Measurements from ENCODE around the gene NR2E1.

Gene NR2E1

GRCh38 chr6:108236791-108237190, 71.0 kb downstream of the NR2E1 start:
- Histone ChIP-seq H3K4me1 (ENCODE audit: control insufficient read depth in 1 of 2, insufficient read depth in 1 of 2, low read depth in 1 of 2, low read length in 1 of 2) (peaks cover 9 to 12% of the 10 kb centered on the region in 2 experiments), H3K27me3 (no peaks in the 10 kb centered on the region), H3K27ac (no peak overlapping the region), H3K36me3 (peaks cover 16% of the 10 kb centered on the region), H3K4me3 (ENCODE audit: low read depth in 1 of 2, low read length in 1 of 2) (no peak overlapping the region), H3K9me3 (no peaks in the 10 kb centered on the region)
- TF ChIP-seq, protein P1, sequence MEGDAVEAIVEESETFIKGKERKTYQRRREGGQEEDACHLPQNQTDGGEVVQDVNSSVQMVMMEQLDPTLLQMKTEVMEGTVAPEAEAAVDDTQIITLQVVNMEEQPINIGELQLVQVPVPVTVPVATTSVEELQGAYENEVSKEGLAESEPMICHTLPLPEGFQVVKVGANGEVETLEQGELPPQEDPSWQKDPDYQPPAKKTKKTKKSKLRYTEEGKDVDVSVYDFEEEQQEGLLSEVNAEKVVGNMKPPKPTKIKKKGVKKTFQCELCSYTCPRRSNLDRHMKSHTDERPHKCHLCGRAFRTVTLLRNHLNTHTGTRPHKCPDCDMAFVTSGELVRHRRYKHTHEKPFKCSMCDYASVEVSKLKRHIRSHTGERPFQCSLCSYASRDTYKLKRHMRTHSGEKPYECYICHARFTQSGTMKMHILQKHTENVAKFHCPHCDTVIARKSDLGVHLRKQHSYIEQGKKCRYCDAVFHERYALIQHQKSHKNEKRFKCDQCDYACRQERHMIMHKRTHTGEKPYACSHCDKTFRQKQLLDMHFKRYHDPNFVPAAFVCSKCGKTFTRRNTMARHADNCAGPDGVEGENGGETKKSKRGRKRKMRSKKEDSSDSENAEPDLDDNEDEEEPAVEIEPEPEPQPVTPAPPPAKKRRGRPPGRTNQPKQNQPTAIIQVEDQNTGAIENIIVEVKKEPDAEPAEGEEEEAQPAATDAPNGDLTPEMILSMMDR (IDR thresholded peaks at IDR 0.05): no peak

DNA sequence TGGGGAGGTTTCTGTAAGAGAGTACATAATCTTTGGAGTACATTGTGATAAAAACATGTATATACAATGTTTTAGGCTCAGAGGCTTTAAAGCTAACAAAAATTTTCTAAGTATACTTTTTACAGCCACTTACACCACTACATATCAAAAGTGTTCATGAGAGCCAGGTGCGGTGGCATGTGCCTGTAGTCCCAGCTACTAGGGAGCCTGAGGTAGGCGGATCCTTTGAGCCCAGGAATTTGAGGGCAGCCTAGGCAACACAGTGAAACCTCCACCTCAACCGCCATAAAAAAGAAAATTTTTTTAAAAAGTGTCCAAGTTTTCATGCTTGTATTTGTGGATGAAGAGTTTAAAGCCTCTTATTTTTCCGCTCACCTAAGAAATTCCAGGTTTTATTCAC, 72.5 kb downstream of the NR2E1 start:
- no peak overlapping the region for H3K4me3 ChIP-seq (ENCODE audit: low read depth in 1 of 2, low read length in 1 of 2)
- H3K27ac ChIP-seq: no peak overlapping the region
- H3K36me3 ChIP-seq: peaks cover 16% of the 10 kb centered on the region
- TF ChIP-seq, protein P1 (IDR thresholded peaks at IDR 0.05): no peak
- no peaks in the 10 kb centered on the region for H3K9me3 ChIP-seq
- H3K4me1 ChIP-seq (ENCODE audit: control insufficient read depth in 1 of 2, insufficient read depth in 1 of 2, low read depth in 1 of 2, low read length in 1 of 2): peaks cover 8 to 9% of the 10 kb centered on the region in 2 experiments
- no peaks in the 10 kb centered on the region for H3K27me3 ChIP-seq
